Motor neuron (in vitro differentiated cells): Measurements from ENCODE around the gene C4orf36. TPM values are rescaled to one million over a fixed set of nuclear protein-coding genes. Genes with fewer than 3 reads are reported as not detected.
A peak's percentile ranks its signal among the peaks of the same experiment; 100 is the strongest.

Experiments
- ATAC-seq, 8 experiments: fragments of 200-7000 bp; cut with Tn5 transposase; replicated peaks in 6 of 8; 2 replicates each; pipeline ENCODE4 v1.8.0; 2021; ENCODE audit warnings: mild to moderate bottlenecking in 8 of 8, moderate library complexity in 8 of 8
- H3K27ac ChIP-seq, 2 donors: fragments of 250-450 bp; sonication (Bioruptor Pico); 2 replicates each; pipeline ENCODE4 v1.9.0; 2021; ENCODE audit warnings: antibody characterized with exemption in 2 of 2, mild to moderate bottlenecking in 2 of 2, moderate library complexity in 1 of 2
- H3K4me1 ChIP-seq, 2 donors: fragments of 250-450 bp; sonication (Bioruptor Pico); replicated peaks in 1 of 2; 2 replicates each; pipeline ENCODE4 v1.6.1; 2021; ENCODE audit warnings: antibody characterized with exemption in 2 of 2, mild to moderate bottlenecking in 2 of 2, moderate library complexity in 1 of 2
- H3K4me3 ChIP-seq, 5 donors: fragments of 250-450 bp; sonication (Bioruptor Pico); 2 replicates each; pipeline ENCODE4 v1.9.0; 2021; ENCODE audit warnings: antibody characterized with exemption in 5 of 5, mild to moderate bottlenecking in 5 of 5, moderate library complexity in 4 of 5
- WGBS, 10 experiments: fragments of 450-650 bp; shearing (Covaris generic); methylation state at CpG; one replicate each; pipeline ENCODE4 v1.0.0; 2022; 5-methylcytosine and 5-hydroxymethylcytosine counted together
- in situ Hi-C, 9 experiments: fragments of 400-800 bp; cut with MboI; loops; one replicate each; pipeline ENCODE4 v1.15.0; 2021; ENCODE audit warnings: low sequenced_read_pairs in 9 of 9, low pct_unique_long_range_greater_than_20kb in 2 of 9; ENCODE audit not compliant: unreplicated experiment in 9 of 9
- total RNA-seq, 8 experiments: library from RNA; unstranded; fragments of 300-600 nt; gene quantifications; 2 replicates each; pipeline versions ENCODE4 v1.2.3 to v1.2.4, GENCODE V29; 2022

The C4orf36 gene, protein sequence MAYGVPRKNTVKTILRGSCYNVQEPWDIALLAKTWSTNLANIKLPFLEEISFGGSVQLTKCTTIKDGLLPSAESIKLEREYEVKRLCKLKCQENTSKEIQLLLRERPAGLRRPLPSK
- 1 to 10 TPM in 2 of 8 experiments, under 1 TPM in 4, not detected in 2; 0.47 to 1.9 (median 0.86) TPM for total RNA-seq

GRCh38 chr4:86891762-86892635 lies at the start of gene C4orf36:
Gene C4orf36 (minus strand): TSS chr4:86892422. CDS start chr4:86891520, 902 bp downstream.
- in situ Hi-C loops, result loop anchor here in 8 of 9 experiments (10.0 to 25.0 kb wide), 5 partner anchors 367 to 530 kb away; partner anchors contain the start of gene MAPK10 (in 1 of the 8)
- 0 to 40% (median 6%) methylated on average over 1 to 12 of the region's 84 CpGs for WGBS, 10 experiments

GRCh38 chr4:86940920-86941460 lies 48.8 kb upstream of the C4orf36 start:
- Histone ChIP-seq H3K27ac (no peak overlapping the region), H3K4me1 (no peaks in the 10 kb centered on the region), H3K4me3 (no peak overlapping the region)
- WGBS, 10 experiments, result 89 to 100% (median 97%) methylated on average over 1 to 12 of the region's 15 CpGs; no CpG with 5 or more reads in 4 of the 10 experiments
- in situ Hi-C loops, result loop anchor here in 7 of 9 experiments (25.0 kb wide), 3 partner anchors 146 to 296 kb away; no protein-coding TSS in a partner anchor
- no peak for ATAC-seq

More at GRCh38 chr4:86891762-86892635, at the start of gene C4orf36:
- ATAC-seq, result peak; percentile 84 to 90 (median 88)
- Histone ChIP-seq H3K4me3 (peak within 1 kb of the TSS; percentile 46 to 58 (median 50)), H3K27ac (peak within 1 kb of the TSS in 1 of 2 donors; percentile 30), H3K4me1 (peaks cover 2 to 7% of the 10 kb centered on the region in 2 donors)

DNA sequence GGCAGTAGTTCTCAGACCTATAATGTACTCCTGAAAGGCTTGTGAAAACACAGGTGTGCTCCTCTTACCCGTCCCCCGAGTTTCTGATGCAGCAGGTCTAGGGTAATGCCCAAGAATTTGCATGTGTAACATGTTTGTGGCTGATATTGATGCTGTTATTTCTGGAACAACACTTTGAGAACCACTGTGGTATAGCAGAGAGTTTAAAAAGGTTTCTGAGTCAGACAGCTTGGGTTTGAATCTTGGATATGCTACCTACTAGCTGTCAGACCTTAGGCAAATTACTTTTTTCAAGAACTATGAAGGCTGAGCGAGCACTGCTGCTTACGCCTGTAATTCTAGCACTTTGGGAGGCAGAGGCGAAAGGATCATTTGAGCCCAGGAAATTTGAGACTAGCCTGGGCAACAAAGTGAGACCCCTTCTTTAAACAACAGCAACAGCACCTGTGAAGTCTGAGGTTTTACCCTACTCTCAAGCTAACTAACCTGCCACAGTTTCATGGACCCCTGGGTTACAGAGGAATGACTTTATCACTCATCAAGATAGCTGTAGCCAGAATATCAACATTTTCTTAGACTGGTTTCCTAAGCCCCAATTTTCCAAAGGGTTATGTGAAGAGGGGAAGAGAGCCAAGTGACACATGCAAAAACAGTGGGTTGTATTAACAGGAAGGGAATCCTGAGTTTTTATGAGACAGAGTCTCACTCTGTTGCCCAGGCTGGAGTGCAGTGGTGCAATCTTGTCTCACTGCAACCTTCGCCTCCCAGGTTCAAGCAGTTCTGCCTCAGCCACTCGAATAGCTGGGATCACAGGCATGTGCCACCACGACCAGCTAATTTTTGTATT lies 47.7 kb upstream of the C4orf36 start:
- in situ Hi-C loops, result loop anchor here in 7 of 9 experiments (25.0 kb wide), 3 partner anchors 147 to 297 kb away; no protein-coding TSS in a partner anchor

DNA sequence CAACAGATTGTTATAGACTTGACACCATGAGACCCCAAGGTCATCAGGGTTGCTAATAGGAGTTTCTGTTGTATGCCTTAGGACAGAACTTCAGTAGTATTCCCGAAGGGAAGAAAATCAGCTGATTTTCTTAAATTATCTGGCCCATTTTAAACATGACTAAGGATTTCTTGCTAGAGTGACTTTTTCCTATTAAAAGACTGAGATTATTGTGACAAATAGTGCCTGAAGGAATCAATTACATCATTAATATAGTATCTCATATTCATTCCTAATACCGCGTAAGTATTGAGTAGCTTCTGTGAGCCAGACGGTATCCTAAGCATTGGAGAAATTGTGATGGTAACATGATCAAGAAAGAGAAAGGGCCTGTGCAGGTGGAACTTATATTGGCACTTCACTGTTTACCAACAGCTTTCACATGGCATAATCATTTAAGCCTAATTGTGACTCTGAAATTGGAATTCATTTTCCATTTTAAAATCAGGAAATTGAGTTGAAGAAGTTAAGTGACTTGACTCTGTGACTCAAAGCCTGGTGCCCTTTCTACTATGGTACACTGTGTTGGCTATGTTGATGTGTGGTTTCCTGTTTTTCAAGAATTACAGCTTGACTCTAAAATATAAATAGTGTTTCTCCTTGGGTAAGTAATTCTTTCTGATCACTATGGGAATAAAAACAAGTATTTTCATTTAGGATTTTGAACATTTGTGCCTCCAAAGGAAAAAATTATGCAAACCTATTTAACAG lies 46.7 kb upstream of the C4orf36 start:
- ATAC-seq, result no peak
- WGBS, 10 experiments, result 8 to 100% (median 79%) methylated on average over 1 to 4 of the region's 4 CpGs
- no peaks in the 10 kb centered on the region for H3K4me1 ChIP-seq
- no peak overlapping the region for H3K27ac ChIP-seq
- H3K4me3 ChIP-seq, result no peak overlapping the region
- in situ Hi-C loops, result loop anchor here in 7 of 9 experiments (25.0 kb wide), 3 partner anchors 148 to 298 kb away; no protein-coding TSS in a partner anchor

More for the DNA sequence above, 47.7 kb upstream of the C4orf36 start:
- 33 to 97% (median 87%) methylated on average over 2 to 8 of the region's 8 CpGs; no CpG with 5 or more reads in 1 of the 10 experiments for WGBS, 10 experiments
- no peak for ATAC-seq
- Histone ChIP-seq H3K4me3 (no peak overlapping the region), H3K27ac (no peak overlapping the region), H3K4me1 (no peaks in the 10 kb centered on the region)

- Histone ChIP-seq H3K4me3 (peak overlapping the region; percentile 47 to 78 (median 64)), H3K4me1 (no peaks in the 10 kb centered on the region), H3K27ac (peak overlapping the region in 1 of 2 donors; percentile 35)
- WGBS, 10 experiments, result 0 to 14% (median 5%) methylated on average over 2 to 15 of the region's 36 CpGs
- in situ Hi-C loops, result loop anchor here in 7 of 9 experiments (25.0 kb wide), 3 partner anchors 151 to 301 kb away; no protein-coding TSS in a partner anchor
- peak; percentile 15 to 62 (median 49) for ATAC-seq
Observed at GRCh38 chr4:86935853-86936733, 43.9 kb upstream of the C4orf36 start.

- in situ Hi-C loops, result loop anchor here in 7 of 9 experiments (25.0 kb wide), 3 partner anchors 152 to 302 kb away; no protein-coding TSS in a partner anchor
- Histone ChIP-seq H3K27ac (peak overlapping the region in 1 of 2 donors; percentile 35), H3K4me1 (no peaks in the 10 kb centered on the region), H3K4me3 (peak overlapping the region; percentile 47 to 78 (median 64))
- no CpG with 5 or more reads among the region's 16 CpGs for WGBS, 10 experiments
- peak in 5 of 8 experiments; percentile 4 to 11 (median 10) for ATAC-seq
Observed at GRCh38 chr4:86935566-86935852, 43.3 kb upstream of the C4orf36 start.

DNA sequence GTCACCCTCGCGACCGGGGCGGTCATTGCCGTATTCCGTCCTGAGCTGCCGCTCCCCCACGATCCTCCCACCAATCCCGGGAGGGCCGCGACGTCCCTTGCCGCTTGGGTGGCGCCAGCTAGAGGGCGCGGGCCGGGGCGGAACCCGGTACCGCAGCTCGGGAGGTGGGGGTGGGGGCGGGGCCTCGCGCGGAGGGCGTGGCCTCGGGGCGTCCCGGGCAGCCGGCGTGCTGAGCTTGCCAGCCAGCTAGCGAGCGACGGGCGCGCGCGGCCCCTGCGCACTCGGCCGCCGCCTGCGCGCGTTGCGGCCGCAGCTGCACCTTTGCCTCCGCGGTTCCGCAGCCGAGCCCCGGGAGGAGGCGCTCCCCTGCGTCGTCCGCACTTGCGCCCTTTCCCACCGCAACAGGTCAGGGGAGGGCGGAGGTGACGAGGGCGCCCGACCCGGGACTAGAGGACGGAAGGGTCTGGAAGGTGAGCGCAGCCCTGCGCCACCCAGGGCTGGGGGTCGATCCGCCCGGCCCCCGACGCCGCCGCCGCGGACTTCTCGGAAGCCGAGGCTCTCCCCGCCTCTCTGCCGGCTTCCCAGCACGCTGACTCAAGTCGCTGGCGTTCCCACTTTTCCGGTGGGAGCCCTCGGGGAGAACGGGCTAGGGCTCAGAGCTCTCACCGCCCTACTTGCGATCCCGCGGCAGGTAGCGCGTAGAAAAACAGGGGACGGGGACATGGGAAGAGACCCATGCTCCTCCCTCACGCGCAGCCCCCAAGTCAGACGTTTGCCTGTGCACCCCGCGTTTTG lies 42.7 kb upstream of the C4orf36 start, which contains the start of gene AFF1:
AFF1 (plus strand) TSS at position 241 of the 795 bp plus-strand sequence. CDS start 13,523 bp downstream, outside the sequence.
- 0 to 20% (median 0%) methylated on average over 1 to 6 of the region's 97 CpGs; no CpG with 5 or more reads in 4 of the 10 experiments for WGBS, 10 experiments
- Histone ChIP-seq H3K4me3 (peak within 1 kb of the TSS; percentile 47 to 78 (median 64)), H3K4me1 (no peaks in the 10 kb centered on the region), H3K27ac (peak within 1 kb of the TSS; percentile 18 to 35)
- in situ Hi-C loops, result loop anchor here in 7 of 9 experiments (25.0 kb wide), 3 partner anchors 152 to 302 kb away; no protein-coding TSS in a partner anchor
- peak; percentile 70 to 91 (median 88) for ATAC-seq

DNA sequence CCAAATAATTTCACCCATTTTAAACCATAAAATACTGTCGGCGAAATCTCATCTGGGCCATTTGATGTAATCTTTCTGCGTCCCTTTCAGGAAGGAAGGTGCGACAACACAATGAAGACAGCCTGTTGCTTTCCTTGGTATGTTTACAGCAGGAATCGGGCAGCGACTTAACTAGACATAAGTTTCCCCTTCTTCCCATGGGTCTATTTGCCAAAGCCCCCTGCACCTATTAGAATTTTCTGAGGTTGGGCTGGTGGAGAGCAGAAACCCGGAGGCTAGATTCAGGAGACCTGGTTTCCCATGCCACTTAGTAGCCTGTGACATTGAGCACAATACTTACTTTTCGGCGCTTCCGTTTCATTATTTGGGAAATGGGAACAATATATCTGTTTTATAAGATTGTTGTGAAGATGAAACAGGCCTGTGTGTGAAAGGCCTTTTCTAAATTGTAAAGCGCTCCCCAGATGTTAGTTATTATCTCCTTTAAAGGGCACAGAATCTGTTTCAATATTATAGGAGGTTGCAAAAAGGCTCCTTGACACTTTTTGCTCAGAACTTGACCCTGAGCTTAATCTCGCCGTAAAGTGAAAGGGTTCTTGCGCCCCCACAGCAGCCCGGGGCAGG lies 42.0 kb upstream of the C4orf36 start:
- in situ Hi-C loops, result loop anchor here in 7 of 9 experiments (25.0 kb wide), 3 partner anchors 153 to 303 kb away; no protein-coding TSS in a partner anchor
- ATAC-seq, result no peak
- Histone ChIP-seq H3K27ac (peak overlapping the region in 1 of 2 donors; percentile 2), H3K4me3 (peak overlapping the region; percentile 47 to 78 (median 64)), H3K4me1 (no peaks in the 10 kb centered on the region)
- WGBS, 10 experiments, result 0 to 36% (median 13%) methylated on average over 2 to 12 of the region's 15 CpGs; no CpG with 5 or more reads in 1 of the 10 experiments

- ATAC-seq, result no peak
- H3K27ac ChIP-seq, result no peak overlapping the region
- H3K4me3 ChIP-seq, result no peak overlapping the region
- WGBS, 10 experiments, result 79 to 94% (median 87%) methylated on average over 5 to 10 of the region's 10 CpGs
- H3K4me1 ChIP-seq, result no peaks in the 10 kb centered on the region
- in situ Hi-C loops, result loop anchor here in 8 of 9 experiments (10.0 to 25.0 kb wide), 4 partner anchors 159 to 309 kb away; no protein-coding TSS in a partner anchor
Observed at GRCh38 chr4:86928400-86929255, 36.4 kb upstream of the C4orf36 start.
